AG04449 (cell line): Measurements from ENCODE around the gene SLC9A9.

Experiments
- CTCF ChIA-PET: fragments of 350-600 bp; formaldehyde crosslinking; extraction: SDS; loops from one replicate; lab custom pipeline; 2021; ENCODE audit warnings: antibody characterized with exemption; lab: Yijun Ruan, JAX
- POLR2A ChIA-PET: fragments of 400-600, 350-600 bp; formaldehyde crosslinking; extraction: SDS; loops from one replicate; lab custom pipeline; 2020; ENCODE audit warnings: antibody characterized with exemption, inconsistent platforms; lab: Yijun Ruan, JAX
- DNase-seq: peaks from one replicate; pipeline ENCODE4 v3.0.0-alpha.2; 2010; ENCODE audit warnings: low read depth, low spot score
- H3K4me3 ChIP-seq: 2 replicates; pipeline ENCODE4 v1.5.1; 2011; ENCODE audit warnings: low read depth, mild to moderate bottlenecking, control low read depth, low read length
- TF ChIP-seq, protein P1 (sequence below): IDR thresholded peaks from one replicate; pipeline ENCODE4 v1.5.1; 2011; ENCODE audit warnings: mild to moderate bottlenecking, moderate library complexity, low read length, control low read depth, inconsistent platforms; ENCODE audit not compliant: insufficient read depth; ENCODE audit errors: missing control alignments

SLC9A9 gene

DNA sequence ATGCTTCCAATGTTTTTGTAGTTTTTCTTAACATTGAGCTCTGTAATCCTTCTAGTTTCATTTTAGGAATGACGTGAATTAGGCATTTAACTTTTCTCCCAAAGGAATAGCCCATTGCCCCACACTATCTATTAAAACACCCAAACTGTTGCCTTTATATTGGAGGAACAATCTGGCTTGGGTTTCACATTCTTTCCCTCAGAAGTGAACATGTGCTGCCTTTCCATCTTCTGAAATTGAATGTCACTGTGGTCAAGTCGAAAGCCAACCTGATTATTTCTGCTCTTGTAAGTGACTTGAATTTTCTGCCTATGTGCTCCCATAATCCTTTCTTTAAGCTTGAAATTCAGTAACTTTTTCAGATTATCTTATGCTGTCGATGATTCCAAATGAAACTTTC lies 214.5 kb downstream of the SLC9A9 start:
- H3K4me3 ChIP-seq, result no peak overlapping the region
- TF ChIP-seq, protein P1, sequence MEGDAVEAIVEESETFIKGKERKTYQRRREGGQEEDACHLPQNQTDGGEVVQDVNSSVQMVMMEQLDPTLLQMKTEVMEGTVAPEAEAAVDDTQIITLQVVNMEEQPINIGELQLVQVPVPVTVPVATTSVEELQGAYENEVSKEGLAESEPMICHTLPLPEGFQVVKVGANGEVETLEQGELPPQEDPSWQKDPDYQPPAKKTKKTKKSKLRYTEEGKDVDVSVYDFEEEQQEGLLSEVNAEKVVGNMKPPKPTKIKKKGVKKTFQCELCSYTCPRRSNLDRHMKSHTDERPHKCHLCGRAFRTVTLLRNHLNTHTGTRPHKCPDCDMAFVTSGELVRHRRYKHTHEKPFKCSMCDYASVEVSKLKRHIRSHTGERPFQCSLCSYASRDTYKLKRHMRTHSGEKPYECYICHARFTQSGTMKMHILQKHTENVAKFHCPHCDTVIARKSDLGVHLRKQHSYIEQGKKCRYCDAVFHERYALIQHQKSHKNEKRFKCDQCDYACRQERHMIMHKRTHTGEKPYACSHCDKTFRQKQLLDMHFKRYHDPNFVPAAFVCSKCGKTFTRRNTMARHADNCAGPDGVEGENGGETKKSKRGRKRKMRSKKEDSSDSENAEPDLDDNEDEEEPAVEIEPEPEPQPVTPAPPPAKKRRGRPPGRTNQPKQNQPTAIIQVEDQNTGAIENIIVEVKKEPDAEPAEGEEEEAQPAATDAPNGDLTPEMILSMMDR, result no peak
- DNase-seq, result no peak
- ChIA-PET CTCF (interaction anchor here (1.1 kb wide), 1 partner anchor 313 kb away, joined by 3 read pairs; no protein-coding TSS in a partner anchor), POLR2A (no interaction called here)

- POLR2A ChIA-PET, result no interaction called here
- CTCF ChIA-PET, result no interaction called here
- H3K4me3 ChIP-seq, result no peak overlapping the region
- DNase-seq, result no peak
- TF ChIP-seq, protein P1, result no peak
Observed at GRCh38 chr3:143629726-143630125, 218.5 kb downstream of the SLC9A9 start.

GRCh38 chr3:143628971-143629370 lies 219.3 kb downstream of the SLC9A9 start:
- TF ChIP-seq, protein P1, result no peak
- no peak overlapping the region for H3K4me3 ChIP-seq
- no peak for DNase-seq
- ChIA-PET POLR2A (no interaction called here), CTCF (no interaction called here)

GRCh38 chr3:143627336-143627735 lies 220.9 kb downstream of the SLC9A9 start:
- TF ChIP-seq, protein P1, result no peak
- H3K4me3 ChIP-seq, result no peak overlapping the region
- POLR2A ChIA-PET, result no interaction called here
- CTCF ChIA-PET, result no interaction called here
- DNase-seq, result no peak

- POLR2A ChIA-PET, result no interaction called here
- TF ChIP-seq, protein P1, result no peak
- no peak overlapping the region for H3K4me3 ChIP-seq
- CTCF ChIA-PET, result no interaction called here
- no peak for DNase-seq
Observed at GRCh38 chr3:143619231-143619630, 229.0 kb downstream of the SLC9A9 start.

DNA sequence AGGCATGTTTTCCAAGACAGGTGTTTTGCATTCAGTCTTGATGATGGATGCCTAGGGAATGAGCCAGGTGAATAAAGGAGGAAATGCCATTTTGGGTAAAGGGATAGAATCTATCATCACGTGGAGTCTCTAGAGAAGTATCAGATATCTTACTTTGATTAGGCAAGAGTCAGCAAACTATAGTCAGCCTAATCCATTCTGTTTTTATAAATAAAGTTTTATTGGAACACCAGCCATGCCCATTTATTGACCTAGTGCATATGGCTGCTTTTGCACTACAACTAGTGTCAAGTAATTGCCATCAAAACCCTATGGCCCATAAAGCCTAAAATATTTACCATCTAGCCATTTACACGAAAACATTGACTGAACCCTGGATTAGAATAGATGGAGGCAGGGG lies 231.2 kb downstream of the SLC9A9 start:
- TF ChIP-seq, protein P1, result no peak
- ChIA-PET CTCF (no interaction called here), POLR2A (no interaction called here)

DNA sequence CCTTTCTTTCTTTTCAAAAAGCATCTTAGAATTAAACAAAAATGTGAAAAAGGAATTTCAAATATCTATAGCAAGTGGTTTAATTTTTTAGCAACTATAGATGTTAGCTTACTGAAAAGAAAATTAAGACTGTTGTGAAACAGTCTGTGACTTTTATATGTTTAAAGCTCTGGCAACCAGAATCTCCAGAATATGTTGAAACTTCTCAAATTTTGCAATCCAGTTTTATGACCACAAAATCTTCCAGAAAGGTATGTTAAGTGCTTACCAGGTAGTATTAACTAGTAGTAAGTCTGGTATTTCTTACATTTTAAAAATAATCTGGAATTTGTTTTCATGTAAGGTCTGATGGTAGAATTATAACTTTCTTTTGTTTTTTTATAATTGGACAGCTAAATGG lies 235.0 kb downstream of the SLC9A9 start:
- POLR2A ChIA-PET, result no interaction called here
- no peak for DNase-seq
- CTCF ChIA-PET, result no interaction called here
- TF ChIP-seq, protein P1, result no peak
- no peak overlapping the region for H3K4me3 ChIP-seq

More for the DNA sequence above, 231.2 kb downstream of the SLC9A9 start:
- no peak overlapping the region for H3K4me3 ChIP-seq
- DNase-seq, result no peak
